NCI-H345 treated with DMSO at 0.1 percent for 48 hours (cell line): ENCODE measurements around the gene MAP4K4.
"Not testable (repeated sequence)": the region's sequence is repeated elsewhere in the genome, so short reads cannot be mapped to it uniquely, and the experiment has no call there.

Source experiments
- DNase-seq: peaks from one replicate; lab custom pipeline; 2025; ENCODE audit not compliant: unreplicated experiment; lab: John Stamatoyannopoulos, UW

Gene MAP4K4

GRCh38 chr2:101741775-101742520, 44.4 kb downstream of the MAP4K4 start:
- DNase-seq: no peak

DNA sequence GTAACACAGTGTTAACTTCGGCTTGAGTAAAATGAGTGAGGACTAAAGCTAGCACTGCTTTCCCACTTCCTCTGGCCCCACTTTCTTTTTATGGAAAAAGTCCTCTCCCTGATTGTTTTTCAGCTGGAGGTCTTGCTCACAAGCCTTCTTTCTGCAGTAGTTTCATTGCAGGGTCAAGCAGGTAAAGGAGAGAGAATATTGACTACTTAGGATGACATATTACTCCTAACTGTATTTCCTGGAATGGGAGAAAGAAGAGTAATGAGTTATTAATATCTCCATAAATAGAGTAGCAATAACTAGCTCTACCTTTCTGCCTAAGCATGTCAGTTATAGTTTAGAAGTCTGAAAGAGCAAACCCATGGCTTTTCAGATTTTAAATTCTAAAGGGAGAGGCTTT, 45.0 kb downstream of the MAP4K4 start:
- no peak for DNase-seq

DNA sequence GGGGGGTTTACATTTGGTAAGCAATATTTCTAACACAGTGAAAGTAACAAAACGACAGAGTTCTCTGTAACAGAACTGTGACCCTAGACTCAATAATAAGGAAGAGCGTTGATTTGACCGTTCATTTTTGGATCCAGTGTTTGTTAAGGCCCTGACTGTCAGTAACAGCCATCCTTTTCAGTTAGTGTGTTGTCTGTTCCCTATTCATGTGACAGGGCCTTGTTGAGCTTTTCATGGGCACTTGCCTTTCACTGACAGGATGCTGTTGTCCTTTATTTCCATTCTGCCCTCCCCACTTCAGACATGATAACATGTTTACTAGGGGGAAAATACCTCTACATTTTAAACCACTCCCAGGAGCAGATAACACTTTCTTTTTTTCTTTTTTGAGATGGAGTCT, 45.8 kb downstream of the MAP4K4 start:
- DNase-seq: no peak

GRCh38 chr2:101744832-101745231, 47.3 kb downstream of the MAP4K4 start:
- no peak for DNase-seq

- DNase-seq: no peak
Observed at GRCh38 chr2:101745711-101746694, 48.5 kb downstream of the MAP4K4 start.

- DNase-seq: no peak
Observed at GRCh38 chr2:101748000-101748399, 50.5 kb downstream of the MAP4K4 start.

DNA sequence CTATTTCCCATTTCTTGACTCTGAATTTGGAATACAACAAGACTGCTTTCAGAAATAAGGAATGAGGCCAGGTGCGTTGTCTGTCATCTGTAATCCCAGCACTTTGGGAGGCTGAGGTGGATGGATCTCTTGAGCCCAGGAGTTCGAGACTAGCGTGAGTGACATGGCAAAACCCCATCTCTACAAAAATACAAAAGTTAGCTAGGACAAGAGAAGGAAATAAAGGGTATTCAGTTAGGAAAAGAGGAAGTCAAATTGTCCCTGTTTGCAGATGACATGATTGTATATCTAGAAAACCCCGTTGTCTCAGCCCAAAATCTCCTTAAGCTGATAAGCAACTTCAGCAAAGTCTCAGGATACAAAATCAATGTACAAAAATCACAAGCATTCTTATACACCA, 51.0 kb downstream of the MAP4K4 start:
- DNase-seq: not testable (repeated sequence)

GRCh38 chr2:101750688-101751087, 53.2 kb downstream of the MAP4K4 start:
- no peak for DNase-seq

GRCh38 chr2:101751276-101751815, 53.8 kb downstream of the MAP4K4 start:
- no peak for DNase-seq

DNA sequence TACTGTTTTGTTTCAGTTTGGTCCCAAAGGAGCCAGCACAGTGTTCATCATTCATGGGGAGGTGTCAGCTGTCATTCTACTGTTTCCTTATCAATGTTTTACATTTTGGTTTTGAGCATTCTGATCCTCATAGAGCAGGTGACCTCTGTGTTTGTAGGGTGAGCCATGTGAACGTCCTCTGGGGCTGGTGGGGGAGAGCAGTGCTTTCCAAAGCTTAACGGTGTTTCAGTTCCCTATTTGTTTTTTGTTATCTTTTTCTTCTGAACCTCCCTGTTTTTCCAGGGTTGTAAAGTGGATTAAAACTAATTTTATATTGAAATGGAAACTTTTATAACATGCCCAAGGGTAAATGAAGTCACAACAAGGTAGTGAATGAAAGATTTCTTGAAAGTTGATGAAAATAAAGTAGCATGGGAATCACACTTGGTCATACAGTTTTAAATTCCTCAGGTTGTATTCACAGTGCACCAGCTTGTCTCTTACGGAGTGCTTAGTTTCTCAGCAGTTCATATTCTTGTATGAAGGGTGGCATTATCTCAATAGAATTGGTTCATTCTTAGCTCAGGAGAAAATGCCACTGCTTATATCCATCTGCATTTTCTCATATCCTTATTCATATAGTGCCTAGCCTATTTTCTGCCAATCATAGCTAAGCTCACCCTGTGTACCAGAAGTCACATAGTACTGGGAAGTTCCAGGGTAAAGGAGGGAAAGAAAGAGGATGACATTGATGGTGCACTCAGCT, 54.5 kb downstream of the MAP4K4 start:
- no peak for DNase-seq

DNA sequence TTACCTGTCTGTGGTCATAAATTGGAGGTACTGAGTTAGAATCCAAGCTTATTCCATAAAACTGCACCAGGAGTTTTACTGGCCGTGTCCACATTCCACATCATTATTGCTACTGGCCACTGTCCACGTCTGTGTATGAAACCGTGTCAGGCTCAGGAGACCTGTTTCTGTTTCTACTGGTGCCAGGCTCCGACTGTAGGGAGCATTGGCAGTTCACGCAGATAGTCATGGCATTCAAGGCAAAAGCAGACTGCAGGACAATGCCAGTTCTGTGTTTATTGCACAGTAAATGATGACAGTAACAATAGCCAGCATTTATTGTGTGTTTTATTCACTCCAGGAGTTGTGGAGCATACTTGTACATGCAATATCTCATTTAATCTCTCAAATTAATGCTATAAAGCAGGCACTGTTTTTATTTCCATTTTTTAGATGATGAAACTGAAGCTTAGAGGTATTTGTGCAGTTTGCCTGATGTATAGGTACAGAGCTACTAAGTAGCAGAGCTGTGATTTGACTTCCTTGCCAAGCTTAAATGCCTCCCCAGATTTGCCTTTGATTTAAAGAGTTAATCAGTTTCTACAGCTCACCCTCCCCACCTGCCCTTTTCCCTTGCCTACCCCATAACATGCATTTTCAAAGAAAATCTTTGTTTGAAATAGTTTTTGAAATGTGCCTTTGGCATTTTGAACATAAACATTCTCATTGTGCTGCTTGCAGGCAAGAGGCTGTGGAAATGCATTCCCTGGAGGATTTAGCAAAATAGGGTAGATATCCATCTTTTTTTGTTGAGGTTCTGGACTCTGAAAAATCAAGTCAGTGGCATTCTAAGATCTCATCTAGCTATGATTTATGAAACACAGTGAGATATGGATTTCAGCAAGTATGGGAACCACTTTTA, 55.5 kb downstream of the MAP4K4 start:
- DNase-seq: no peak

DNA sequence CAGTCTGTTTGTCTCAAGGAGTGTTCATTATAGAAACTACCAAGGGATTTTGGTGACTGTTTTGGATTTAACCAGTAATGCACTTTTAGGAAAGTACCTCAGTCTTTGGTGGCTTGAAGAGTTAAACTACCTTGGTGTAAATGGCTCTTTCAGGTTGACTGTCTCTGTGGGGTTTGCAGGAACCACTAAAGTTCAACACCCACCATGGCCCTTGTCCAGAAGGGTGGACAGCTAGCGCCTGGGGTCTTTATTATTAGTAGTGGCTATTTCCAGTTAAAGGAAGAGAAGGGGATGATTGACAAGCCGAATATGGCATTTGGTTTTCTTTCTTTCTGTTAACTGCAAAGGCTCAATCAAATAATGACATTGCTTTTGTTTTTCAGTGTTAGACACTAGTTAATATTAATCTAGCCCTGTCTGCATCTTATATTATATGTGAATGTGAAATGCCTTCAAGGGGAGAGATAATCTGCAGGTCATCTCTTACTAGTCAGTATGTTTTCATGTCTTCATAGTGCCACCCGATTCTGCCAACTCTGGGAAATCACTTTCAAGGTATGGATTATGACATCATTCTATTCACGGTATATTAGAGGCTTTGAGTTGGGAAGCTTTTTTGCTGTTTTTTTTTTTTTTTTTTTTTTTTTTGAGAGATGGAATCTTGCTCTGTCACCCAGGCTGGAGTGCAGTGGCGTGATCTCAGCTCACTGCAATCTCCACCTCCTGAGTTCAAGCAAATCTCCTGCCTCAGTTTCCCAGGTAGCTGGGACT, 56.4 kb downstream of the MAP4K4 start:
- no peak for DNase-seq

- no peak for DNase-seq
Observed at GRCh38 chr2:101754618-101755017, 57.1 kb downstream of the MAP4K4 start.

DNA sequence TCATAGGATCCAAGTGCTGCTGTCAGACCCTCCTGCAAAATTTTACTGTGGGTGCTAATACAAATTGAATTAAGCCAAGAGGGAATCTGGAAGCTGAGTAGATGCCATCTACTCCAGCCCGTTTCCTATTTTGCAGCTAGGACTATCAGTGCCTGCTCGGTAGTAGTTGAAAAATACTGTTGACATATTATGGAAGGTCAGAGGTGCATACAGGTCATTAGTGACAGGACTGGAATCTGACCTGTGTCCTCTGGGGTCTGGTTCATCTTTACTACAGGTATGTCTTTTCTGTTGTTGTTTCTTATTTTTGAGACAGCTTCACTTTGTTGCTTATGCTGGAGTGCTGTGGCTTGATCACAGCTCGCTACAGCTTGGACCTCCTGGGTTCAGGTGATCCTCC, 58.8 kb downstream of the MAP4K4 start:
- no peak for DNase-seq

- no peak for DNase-seq
Observed at GRCh38 chr2:101758001-101758400, 60.5 kb downstream of the MAP4K4 start.

DNA sequence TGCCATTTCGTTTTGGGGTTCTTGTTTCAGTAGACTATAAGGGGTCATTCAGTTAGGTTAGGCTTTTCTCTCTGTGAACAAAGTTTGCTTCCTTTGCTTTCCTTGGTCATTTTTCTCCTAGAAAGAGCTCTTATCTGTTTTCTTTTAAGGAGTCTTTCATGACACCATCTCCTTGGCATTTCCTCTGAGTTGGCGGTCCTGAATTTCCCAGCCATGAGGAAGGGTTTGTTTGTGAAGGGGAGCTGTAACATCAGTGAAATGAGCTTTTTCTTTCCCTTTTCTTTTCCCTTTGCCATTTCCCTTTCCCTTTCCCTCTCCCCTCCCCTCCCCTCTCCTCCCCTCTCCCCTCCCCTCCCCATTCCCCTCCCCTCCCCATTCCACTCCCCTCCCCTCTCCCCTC, 61.7 kb downstream of the MAP4K4 start:
- no peak for DNase-seq

GRCh38 chr2:101762451-101763171, 65.1 kb downstream of the MAP4K4 start:
- no peak for DNase-seq

GRCh38 chr2:101763496-101764333, 66.2 kb downstream of the MAP4K4 start:
- DNase-seq: no peak
